ENCODE data around the gene CLDN34. TPM values are rescaled to one million over a fixed set of nuclear protein-coding genes. Genes with fewer than 3 reads are reported as not detected.

Gene CLDN34
- polyA plus RNA-seq, 1 of the 3 experiments (the other 2 are of a cell fraction), result not detected

- no peak for TF ChIP-seq REST (IDR thresholded peaks at IDR 0.05; ENCODE audit: low read depth, low read length)
Measured at GRCh38 chrX:9948406-9948805, 18.8 kb upstream of the CLDN34 start (continued).

DNA sequence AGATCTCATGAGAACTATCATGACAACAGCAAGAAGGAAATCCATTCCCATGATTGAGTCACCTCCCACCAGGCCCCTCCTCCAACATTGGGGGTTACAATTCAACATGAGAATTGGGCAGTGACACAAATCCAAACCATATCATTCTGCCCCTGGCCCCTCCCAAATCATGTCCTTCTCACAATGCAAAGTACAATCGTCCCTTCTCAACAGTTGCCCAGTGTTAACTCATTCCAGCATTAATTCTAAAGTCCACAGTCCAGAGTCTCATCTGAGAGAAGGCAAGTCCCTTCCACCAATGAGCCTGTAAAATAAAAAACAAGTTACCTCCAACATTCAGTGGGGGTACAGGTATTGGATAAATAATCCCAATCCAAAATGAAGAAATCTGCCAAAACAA, 14.9 kb upstream of the CLDN34 start:
- POLR2A ChIA-PET, result no interaction called here

GRCh38 chrX:9953396-9953795, 13.8 kb upstream of the CLDN34 start:
- H3K9me2 ChIP-seq, result no peaks in the 10 kb centered on the region
- no peaks in the 10 kb centered on the region for H3K4me1 ChIP-seq (ENCODE audit: control insufficient read depth in 1 of 2, insufficient read depth in 2 of 2, low read depth in 1 of 2, low read length in 1 of 2)
- ChIA-PET CTCF (no interaction called here), POLR2A (no interaction called here)
- no peaks in the 10 kb centered on the region for H3K79me2 ChIP-seq (ENCODE audit: insufficient read depth)
- no peaks in the 10 kb centered on the region for H4K20me1 ChIP-seq (ENCODE audit: insufficient read depth)
- H3K9ac ChIP-seq, result no peak overlapping the region
- no peak overlapping the region for H3K4me2 ChIP-seq
- no peak overlapping the region for H3K27ac ChIP-seq (ENCODE audit: low read depth in 2 of 2, low read length in 1 of 2)
- H3F3A ChIP-seq (replicated peaks; ENCODE audit: insufficient read depth), result no peaks in the 10 kb centered on the region
- H3K4me3 ChIP-seq (ENCODE audit: low read depth in 2 of 2, low read length in 1 of 2), result no peak overlapping the region
- no peaks in the 10 kb centered on the region for H3K9me3 ChIP-seq
- 15% methylated on average over 2 of the region's 2 CpGs for WGBS (ENCODE audit: low lambda C conversion rate)
- no peaks in the 10 kb centered on the region for H3K36me3 ChIP-seq (replicated peaks in 1 of 2; ENCODE audit: control insufficient read depth in 1 of 2, insufficient read depth in 2 of 2, low read length in 1 of 2)
- no peaks in the 10 kb centered on the region; the same call in 1 of the 2 replicates for H3K27me3 ChIP-seq (ENCODE audit: insufficient read depth)
- DNase-seq, result no peak
- H2AFZ ChIP-seq (ENCODE audit: low read depth), result no peak overlapping the region
- no peak for TF ChIP-seq RAD21 (IDR thresholded peaks at IDR 0.05; ENCODE audit: low read length)
- TF ChIP-seq RXRA (IDR thresholded peaks at IDR 0.05; ENCODE audit: borderline replicate concordance, low read depth), result no peak
- TF ChIP-seq GATA2 (CRISPR knock-in tag; IDR thresholded peaks at IDR 0.05), result no peak
- no peak for TF ChIP-seq TEAD4 (IDR thresholded peaks at IDR 0.05; ENCODE audit: borderline replicate concordance, insufficient read depth)
- TF ChIP-seq USF1 (IDR thresholded peaks at IDR 0.05; ENCODE audit: borderline replicate concordance, low read depth), result no peak
- no peak for TF ChIP-seq TCF12 (IDR thresholded peaks at IDR 0.05)
- TF ChIP-seq ZBTB33 (IDR thresholded peaks at IDR 0.05; ENCODE audit: borderline replicate concordance, low read depth), result no peak
- no peak for TF ChIP-seq GABPA (IDR thresholded peaks at IDR 0.05; ENCODE audit: low read depth)
- no peak for TF ChIP-seq CHD2 (IDR thresholded peaks at IDR 0.05; ENCODE audit: low read length, partially characterized antibody)
- TF ChIP-seq FOXJ3 (CRISPR knock-in tag; IDR thresholded peaks at IDR 0.05), result no peak
- no peak for TF ChIP-seq YY1 (IDR thresholded peaks at IDR 0.05; ENCODE audit: low read depth)
- TF ChIP-seq MXI1 (IDR thresholded peaks at IDR 0.05; ENCODE audit: low read depth, low read length), result no peak
- no peak for TF ChIP-seq MAX (IDR thresholded peaks at IDR 0.05; ENCODE audit: low read depth)
- TF ChIP-seq MEF2A (IDR thresholded peaks at IDR 0.05; ENCODE audit: borderline replicate concordance, low read depth), result no peak
- TF ChIP-seq NFIC (IDR thresholded peaks at IDR 0.05; ENCODE audit: borderline replicate concordance), result no peak

More for the DNA sequence above, 14.9 kb upstream of the CLDN34 start:
- TF ChIP-seq FOSL2 (IDR thresholded peaks at IDR 0.05; ENCODE audit: borderline replicate concordance, low read depth) (no peak), CHD2 (IDR thresholded peaks at IDR 0.05; ENCODE audit: low read length, partially characterized antibody) (no peak), TCF12 (IDR thresholded peaks at IDR 0.05) (no peak), RFX5 (IDR thresholded peaks at IDR 0.05; ENCODE audit: low read length) (no peak), POLR2AphosphoS5 (IDR thresholded peaks at IDR 0.05; ENCODE audit: low read depth, low read length) (no peak), SMC3 (IDR thresholded peaks at IDR 0.05; ENCODE audit: low read depth, low read length) (no peak), RAD21 (IDR thresholded peaks at IDR 0.05; ENCODE audit: low read length) (no peak), EZH2phosphoT487 (IDR thresholded peaks at IDR 0.05; ENCODE audit: borderline replicate concordance, low read depth) (no peak), JUND (IDR thresholded peaks at IDR 0.05) (no peak)
- TF ChIP-seq, protein P1, sequence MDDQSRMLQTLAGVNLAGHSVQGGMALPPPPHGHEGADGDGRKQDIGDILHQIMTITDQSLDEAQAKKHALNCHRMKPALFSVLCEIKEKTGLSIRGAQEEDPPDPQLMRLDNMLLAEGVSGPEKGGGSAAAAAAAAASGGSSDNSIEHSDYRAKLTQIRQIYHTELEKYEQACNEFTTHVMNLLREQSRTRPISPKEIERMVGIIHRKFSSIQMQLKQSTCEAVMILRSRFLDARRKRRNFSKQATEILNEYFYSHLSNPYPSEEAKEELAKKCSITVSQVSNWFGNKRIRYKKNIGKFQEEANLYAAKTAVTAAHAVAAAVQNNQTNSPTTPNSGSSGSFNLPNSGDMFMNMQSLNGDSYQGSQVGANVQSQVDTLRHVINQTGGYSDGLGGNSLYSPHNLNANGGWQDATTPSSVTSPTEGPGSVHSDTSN (IDR thresholded peaks at IDR 0.05), result no peak
- no peaks in the 10 kb centered on the region for H3K9me2 ChIP-seq
- no peak overlapping the region for H3K9ac ChIP-seq
- no peak overlapping the region for H2AFZ ChIP-seq (ENCODE audit: low read depth)
- H3K27me3 ChIP-seq (ENCODE audit: insufficient read depth), result peaks cover 9% of the 10 kb centered on the region; the same call in 1 of the 2 replicates
- H3K36me3 ChIP-seq (replicated peaks in 1 of 2; ENCODE audit: control insufficient read depth in 1 of 2, insufficient read depth in 2 of 2, low read length in 1 of 2), result no peaks in the 10 kb centered on the region
- H3K4me3 ChIP-seq (ENCODE audit: low read depth in 2 of 2, low read length in 1 of 2), result no peak overlapping the region
- 0% methylated on average over 1 of the region's 1 CpG for WGBS (ENCODE audit: low lambda C conversion rate)
- no peaks in the 10 kb centered on the region for H4K20me1 ChIP-seq (ENCODE audit: insufficient read depth)
- CTCF ChIA-PET, result no interaction called here
- H3F3A ChIP-seq (replicated peaks; ENCODE audit: insufficient read depth), result no peaks in the 10 kb centered on the region
- H3K79me2 ChIP-seq (ENCODE audit: insufficient read depth), result no peaks in the 10 kb centered on the region
- DNase-seq, result no peak
- H3K9me3 ChIP-seq, result no peaks in the 10 kb centered on the region
- H3K4me1 ChIP-seq (ENCODE audit: control insufficient read depth in 1 of 2, insufficient read depth in 2 of 2, low read depth in 1 of 2, low read length in 1 of 2), result no peaks in the 10 kb centered on the region
- H3K4me2 ChIP-seq, result no peak overlapping the region
- H3K27ac ChIP-seq (ENCODE audit: low read depth in 2 of 2, low read length in 1 of 2), result no peak overlapping the region

All from SK-N-SH (cell line).